ENCODE measurements around the gene RUNX2. TPM values are rescaled to one million over a fixed set of nuclear protein-coding genes. Genes with fewer than 3 reads are reported as not detected.

Gene RUNX2
- total RNA-seq, 1 donor from 2014 or later: 1.8 TPM

- H3K4me1 Mint-ChIP-seq: peaks cover 7% of the 10 kb centered on the region
- peaks cover 2% of the 10 kb centered on the region for H3K27me3 Mint-ChIP-seq
- TF ChIP-seq CTCF (IDR thresholded peaks at IDR 0.05): no peak
- H3K27ac Mint-ChIP-seq: no peak overlapping the region
- ATAC-seq (ENCODE audit: low read depth): no peak
- ChIA-PET POLR2A (no interaction called here), CTCF (interaction anchor here (0.7 kb wide), 1 partner anchor 9 kb away, joined by 3 read pairs; no protein-coding TSS in a partner anchor)
- H3K9me3 Mint-ChIP-seq: no peaks in the 10 kb centered on the region
- H3K36me3 Mint-ChIP-seq (ENCODE audit: low read depth): no peaks in the 10 kb centered on the region
- no peak overlapping the region for H3K4me3 Mint-ChIP-seq
- DNase-seq: no peak
- intact Hi-C loops (cut with micrococcal nuclease): no loop called here
These were observed 286.6 kb downstream of the RUNX2 start for GRCh38 chr6:45614488-45615285.

GRCh38 chr6:45616209-45616608 lies 288.1 kb downstream of the RUNX2 start:
- POLR2A ChIA-PET: no interaction called here

GRCh38 chr6:45617441-45617840 lies 289.3 kb downstream of the RUNX2 start:
- POLR2A ChIA-PET: no interaction called here
- peaks cover 10% of the 10 kb centered on the region for H3K4me1 Mint-ChIP-seq
- CTCF ChIA-PET: no interaction called here
- no peak overlapping the region for H3K4me3 Mint-ChIP-seq
- H3K9me3 Mint-ChIP-seq: no peaks in the 10 kb centered on the region
- DNase-seq (no peak), ATAC-seq (ENCODE audit: low read depth) (no peak)
- intact Hi-C loops (cut with micrococcal nuclease): no loop called here
- peaks cover 2% of the 10 kb centered on the region for H3K27me3 Mint-ChIP-seq
- H3K27ac Mint-ChIP-seq: no peak overlapping the region
- TF ChIP-seq CTCF (IDR thresholded peaks at IDR 0.05): no peak
- H3K36me3 Mint-ChIP-seq (ENCODE audit: low read depth): no peaks in the 10 kb centered on the region

More at GRCh38 chr6:45616209-45616608, 288.1 kb downstream of the RUNX2 start:
- no peak for DNase-seq
- Mint-ChIP-seq H3K4me1 (peaks cover 12% of the 10 kb centered on the region), H3K9me3 (no peaks in the 10 kb centered on the region), H3K4me3 (no peak overlapping the region), H3K27me3 (peaks cover 2% of the 10 kb centered on the region), H3K27ac (no peak overlapping the region), H3K36me3 (ENCODE audit: low read depth) (no peaks in the 10 kb centered on the region)
- CTCF ChIA-PET: no interaction called here
- no peak for TF ChIP-seq CTCF (IDR thresholded peaks at IDR 0.05)
- ATAC-seq (ENCODE audit: low read depth): no peak
- intact Hi-C loops (cut with micrococcal nuclease): no loop called here

- intact Hi-C loops (cut with micrococcal nuclease): no loop called here
- Mint-ChIP-seq H3K27ac (no peak overlapping the region), H3K9me3 (no peaks in the 10 kb centered on the region), H3K36me3 (ENCODE audit: low read depth) (no peaks in the 10 kb centered on the region), H3K4me3 (no peak overlapping the region), H3K4me1 (peaks cover 10% of the 10 kb centered on the region), H3K27me3 (peaks cover 2% of the 10 kb centered on the region)
- ChIA-PET CTCF (no interaction called here), POLR2A (no interaction called here)
- no peak for TF ChIP-seq CTCF (IDR thresholded peaks at IDR 0.05)
- ATAC-seq (ENCODE audit: low read depth): no peak
- DNase-seq: no peak
These were observed 290.1 kb downstream of the RUNX2 start for GRCh38 chr6:45618259-45618658.

- intact Hi-C loops (cut with micrococcal nuclease): no loop called here
- Mint-ChIP-seq H3K27ac (no peak overlapping the region), H3K9me3 (no peaks in the 10 kb centered on the region), H3K36me3 (ENCODE audit: low read depth) (no peaks in the 10 kb centered on the region), H3K4me1 (peaks cover 10% of the 10 kb centered on the region), H3K4me3 (no peak overlapping the region), H3K27me3 (peaks cover 2% of the 10 kb centered on the region)
- ChIA-PET CTCF (no interaction called here), POLR2A (no interaction called here)
- TF ChIP-seq CTCF (IDR thresholded peaks at IDR 0.05): no peak
- ATAC-seq (ENCODE audit: low read depth) (no peak), DNase-seq (no peak)
These were observed 291.2 kb downstream of the RUNX2 start for GRCh38 chr6:45619211-45619760.
